GM19023 (cell line): ENCODE data around the gene CEACAM5.

Source experiments
- ATAC-seq: cut with Tn5 transposase; IDR thresholded peaks from one replicate; pipeline ENCODE4 v1.9.1; 2021; ENCODE audit warnings: mild to moderate bottlenecking, moderate library complexity; ENCODE audit not compliant: unreplicated experiment

The CEACAM5 gene

GRCh38 chr19:41708481-41708880 is at the start of gene CEACAM5:
TSS of gene CEACAM5 (plus strand) at chr19:41708626. CDS start at chr19:41708732, 106 bp downstream.
- ATAC-seq: no peak

GRCh38 chr19:41666075-41666474 is 42.4 kb upstream of the CEACAM5 start:
- no peak for ATAC-seq

DNA sequence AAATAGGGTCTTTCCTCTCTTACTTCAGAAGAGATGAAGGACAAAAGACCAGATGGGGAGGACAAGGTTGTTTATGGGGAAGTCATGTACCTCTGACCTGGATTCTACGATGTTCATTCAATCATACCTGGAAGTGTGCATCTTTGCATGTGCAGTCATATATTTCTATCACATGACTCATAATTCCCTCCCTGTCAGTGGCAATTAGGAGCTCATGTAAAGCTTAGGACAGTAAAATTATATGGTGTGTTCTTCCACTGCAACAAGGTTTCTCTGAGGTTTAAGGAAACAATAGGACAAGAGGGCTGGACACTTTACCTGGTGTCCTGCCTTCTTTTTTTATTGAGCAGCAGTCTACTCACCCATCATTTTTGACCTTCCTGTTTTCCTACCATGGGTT is 40.1 kb upstream of the CEACAM5 start:
- ATAC-seq: no peak

- ATAC-seq: no peak
These were observed 37.7 kb upstream of the CEACAM5 start for GRCh38 chr19:41670755-41671154.

- ATAC-seq: no peak
These were observed 36.9 kb upstream of the CEACAM5 start for GRCh38 chr19:41671486-41671885.

GRCh38 chr19:41682437-41682836 is 26.0 kb upstream of the CEACAM5 start:
- ATAC-seq: no peak

GRCh38 chr19:41687419-41687818 is 21.0 kb upstream of the CEACAM5 start:
- no peak for ATAC-seq

- no peak for ATAC-seq
These were observed 20.3 kb upstream of the CEACAM5 start, which contains the start of gene CEACAM7 for GRCh38 chr19:41688098-41688497. TSS of gene CEACAM7 (minus strand) at chr19:41688270. CDS start at chr19:41688165, 105 bp downstream.

DNA sequence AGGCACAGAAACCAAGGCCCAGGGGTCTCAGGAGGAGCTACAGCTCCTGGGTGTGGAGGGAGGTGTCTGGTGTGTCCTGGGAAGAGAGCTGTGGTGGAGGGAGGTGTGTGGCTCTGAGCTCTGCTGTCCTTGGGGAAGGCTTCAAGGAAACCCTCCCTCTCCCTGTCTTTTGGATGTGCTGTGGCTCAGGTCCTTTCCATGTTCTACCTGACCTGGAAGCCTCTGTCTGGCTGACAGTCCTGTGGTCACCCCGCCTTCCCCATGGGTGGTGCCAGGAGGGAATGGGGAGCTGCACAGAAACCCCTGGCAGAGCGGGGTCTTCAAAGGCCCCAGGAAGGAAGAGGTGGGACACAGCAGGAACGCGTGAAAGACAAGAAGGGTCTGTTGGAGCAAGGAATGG is 19.7 kb upstream of the CEACAM5 start:
- no peak for ATAC-seq

- ATAC-seq: no peak
These were observed 18.2 kb upstream of the CEACAM5 start for GRCh38 chr19:41689993-41690800.

GRCh38 chr19:41690801-41691065 is 17.7 kb upstream of the CEACAM5 start:
- no peak for ATAC-seq

- ATAC-seq: no peak
These were observed 17.0 kb upstream of the CEACAM5 start for GRCh38 chr19:41691268-41691970.

DNA sequence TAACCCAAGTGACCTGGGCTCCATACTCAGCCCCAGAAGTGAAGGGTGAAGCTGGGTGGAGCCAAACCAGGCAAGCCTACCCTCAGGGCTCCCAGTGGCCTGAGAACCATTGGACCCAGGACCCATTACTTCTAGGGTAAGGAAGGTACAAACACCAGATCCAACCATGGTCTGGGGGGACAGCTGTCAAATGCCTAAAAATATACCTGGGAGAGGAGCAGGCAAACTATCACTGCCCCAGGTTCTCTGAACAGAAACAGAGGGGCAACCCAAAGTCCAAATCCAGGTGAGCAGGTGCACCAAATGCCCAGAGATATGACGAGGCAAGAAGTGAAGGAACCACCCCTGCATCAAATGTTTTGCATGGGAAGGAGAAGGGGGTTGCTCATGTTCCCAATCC is 14.2 kb upstream of the CEACAM5 start:
- no peak for ATAC-seq

- no peak for ATAC-seq
These were observed 13.4 kb upstream of the CEACAM5 start for GRCh38 chr19:41694831-41695635.

DNA sequence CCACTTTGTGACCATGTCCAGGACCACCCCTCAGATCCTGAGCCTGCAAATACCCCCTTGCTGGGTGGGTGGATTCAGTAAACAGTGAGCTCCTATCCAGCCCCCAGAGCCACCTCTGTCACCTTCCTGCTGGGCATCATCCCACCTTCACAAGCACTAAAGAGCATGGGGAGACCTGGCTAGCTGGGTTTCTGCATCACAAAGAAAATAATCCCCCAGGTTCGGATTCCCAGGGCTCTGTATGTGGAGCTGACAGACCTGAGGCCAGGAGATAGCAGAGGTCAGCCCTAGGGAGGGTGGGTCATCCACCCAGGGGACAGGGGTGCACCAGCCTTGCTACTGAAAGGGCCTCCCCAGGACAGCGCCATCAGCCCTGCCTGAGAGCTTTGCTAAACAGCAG is 12.7 kb upstream of the CEACAM5 start:
- no peak for ATAC-seq

GRCh38 chr19:41696402-41697197 is 11.8 kb upstream of the CEACAM5 start:
- no peak for ATAC-seq

GRCh38 chr19:41697198-41697855 is 11.1 kb upstream of the CEACAM5 start:
- ATAC-seq: no peak

DNA sequence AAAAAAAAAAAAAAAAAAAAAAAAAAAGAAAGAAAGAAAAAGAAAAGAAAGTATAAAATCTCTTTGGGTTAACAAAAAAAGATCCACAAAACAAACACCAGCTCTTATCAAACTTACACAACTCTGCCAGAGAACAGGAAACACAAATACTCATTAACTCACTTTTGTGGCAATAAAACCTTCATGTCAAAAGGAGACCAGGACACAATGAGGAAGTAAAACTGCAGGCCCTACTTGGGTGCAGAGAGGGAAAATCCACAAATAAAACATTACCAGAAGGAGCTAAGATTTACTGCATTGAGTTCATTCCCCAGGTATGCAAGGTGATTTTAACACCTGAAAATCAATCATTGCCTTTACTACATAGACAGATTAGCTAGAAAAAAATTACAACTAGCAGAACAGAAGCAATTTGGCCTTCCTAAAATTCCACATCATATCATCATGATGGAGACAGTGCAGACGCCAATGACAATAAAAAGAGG is 9.6 kb upstream of the CEACAM5 start:
- ATAC-seq: no peak

DNA sequence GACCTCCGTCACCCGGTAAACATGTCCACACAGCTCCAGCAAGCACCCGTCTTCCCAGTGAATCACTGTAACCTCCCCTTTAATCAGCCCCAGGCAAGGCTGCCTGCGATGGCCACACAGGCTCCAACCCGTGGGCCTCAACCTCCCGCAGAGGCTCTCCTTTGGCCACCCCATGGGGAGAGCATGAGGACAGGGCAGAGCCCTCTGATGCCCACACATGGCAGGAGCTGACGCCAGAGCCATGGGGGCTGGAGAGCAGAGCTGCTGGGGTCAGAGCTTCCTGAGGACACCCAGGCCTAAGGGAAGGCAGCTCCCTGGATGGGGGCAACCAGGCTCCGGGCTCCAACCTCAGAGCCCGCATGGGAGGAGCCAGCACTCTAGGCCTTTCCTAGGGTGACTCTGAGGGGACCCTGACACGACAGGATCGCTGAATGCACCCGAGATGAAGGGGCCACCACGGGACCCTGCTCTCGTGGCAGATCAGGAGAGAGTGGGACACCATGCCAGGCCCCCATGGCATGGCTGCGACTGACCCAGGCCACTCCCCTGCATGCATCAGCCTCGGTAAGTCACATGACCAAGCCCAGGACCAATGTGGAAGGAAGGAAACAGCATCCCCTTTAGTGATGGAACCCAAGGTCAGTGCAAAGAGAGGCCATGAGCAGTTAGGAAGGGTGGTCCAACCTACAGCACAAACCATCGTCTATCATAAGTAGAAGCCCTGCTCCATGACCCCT is 9.0 kb upstream of the CEACAM5 start:
- ATAC-seq: no peak

DNA sequence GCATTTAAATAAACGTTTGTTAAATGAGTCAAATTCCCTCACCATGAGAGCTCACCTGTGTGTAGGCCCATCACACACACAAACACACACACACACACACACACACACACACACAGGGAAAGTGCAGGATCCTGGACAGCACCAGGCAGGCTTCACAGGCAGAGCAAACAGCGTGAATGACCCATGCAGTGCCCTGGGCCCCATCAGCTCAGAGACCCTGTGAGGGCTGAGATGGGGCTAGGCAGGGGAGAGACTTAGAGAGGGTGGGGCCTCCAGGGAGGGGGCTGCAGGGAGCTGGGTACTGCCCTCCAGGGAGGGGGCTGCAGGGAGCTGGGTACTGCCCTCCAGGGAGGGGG is 8.5 kb upstream of the CEACAM5 start:
- ATAC-seq: no peak
